AG04449 (cell line): ENCODE results near the gene COMTD1.

Source experiments
- CTCF ChIA-PET: fragments of 350-600 bp; formaldehyde crosslinking; extraction: SDS; loops from one replicate; lab custom pipeline; 2021; ENCODE audit warnings: antibody characterized with exemption; lab: Yijun Ruan, JAX
- POLR2A ChIA-PET: fragments of 400-600, 350-600 bp; formaldehyde crosslinking; extraction: SDS; loops from one replicate; lab custom pipeline; 2020; ENCODE audit warnings: antibody characterized with exemption, inconsistent platforms; lab: Yijun Ruan, JAX
- DNase-seq: peaks from one replicate; pipeline ENCODE4 v3.0.0-alpha.2; 2010; ENCODE audit warnings: low read depth, low spot score
- H3K4me3 ChIP-seq: 2 replicates; pipeline ENCODE4 v1.5.1; 2011; ENCODE audit warnings: low read depth, mild to moderate bottlenecking, control low read depth, low read length
- CTCF ChIP-seq: IDR thresholded peaks from one replicate; pipeline ENCODE4 v1.5.1; 2011; ENCODE audit warnings: mild to moderate bottlenecking, moderate library complexity, low read length, control low read depth, inconsistent platforms; ENCODE audit not compliant: insufficient read depth; ENCODE audit errors: missing control alignments

COMTD1 gene

GRCh38 chr10:75247797-75248196 lies 12.0 kb upstream of the COMTD1 start:
- TF ChIP-seq CTCF = no peak
- ChIA-PET CTCF (interaction anchor here (1.2 to 6.3 kb wide), 4 partner anchors 11 to 149 kb away, joined by 3 to 56 read pairs (median 4); partner anchors contain the start of genes COMTD1 and SAMD8), POLR2A (no interaction called here)
- H3K4me3 ChIP-seq = no peak overlapping the region
- no peak for DNase-seq

- no peak for TF ChIP-seq CTCF
- POLR2A ChIA-PET = no interaction called here
- H3K4me3 ChIP-seq = no peak overlapping the region
- DNase-seq = no peak
- CTCF ChIA-PET = interaction anchor here (0.9 to 6.3 kb wide), 5 partner anchors 9 to 150 kb away, joined by 3 to 56 read pairs (median 4); partner anchors contain the start of gene COMTD1
These were observed 10.7 kb upstream of the COMTD1 start for GRCh38 chr10:75246506-75246905.

- H3K4me3 ChIP-seq = no peak overlapping the region
- ChIA-PET CTCF (interaction anchor here (1.9 to 6.3 kb wide), 3 partner anchors 8 to 151 kb away, joined by 4 to 56 read pairs (median 11); partner anchors contain the start of gene COMTD1), POLR2A (no interaction called here)
- DNase-seq = no peak
- TF ChIP-seq CTCF = no peak
These were observed 9.8 kb upstream of the COMTD1 start for GRCh38 chr10:75245354-75246250.

DNA sequence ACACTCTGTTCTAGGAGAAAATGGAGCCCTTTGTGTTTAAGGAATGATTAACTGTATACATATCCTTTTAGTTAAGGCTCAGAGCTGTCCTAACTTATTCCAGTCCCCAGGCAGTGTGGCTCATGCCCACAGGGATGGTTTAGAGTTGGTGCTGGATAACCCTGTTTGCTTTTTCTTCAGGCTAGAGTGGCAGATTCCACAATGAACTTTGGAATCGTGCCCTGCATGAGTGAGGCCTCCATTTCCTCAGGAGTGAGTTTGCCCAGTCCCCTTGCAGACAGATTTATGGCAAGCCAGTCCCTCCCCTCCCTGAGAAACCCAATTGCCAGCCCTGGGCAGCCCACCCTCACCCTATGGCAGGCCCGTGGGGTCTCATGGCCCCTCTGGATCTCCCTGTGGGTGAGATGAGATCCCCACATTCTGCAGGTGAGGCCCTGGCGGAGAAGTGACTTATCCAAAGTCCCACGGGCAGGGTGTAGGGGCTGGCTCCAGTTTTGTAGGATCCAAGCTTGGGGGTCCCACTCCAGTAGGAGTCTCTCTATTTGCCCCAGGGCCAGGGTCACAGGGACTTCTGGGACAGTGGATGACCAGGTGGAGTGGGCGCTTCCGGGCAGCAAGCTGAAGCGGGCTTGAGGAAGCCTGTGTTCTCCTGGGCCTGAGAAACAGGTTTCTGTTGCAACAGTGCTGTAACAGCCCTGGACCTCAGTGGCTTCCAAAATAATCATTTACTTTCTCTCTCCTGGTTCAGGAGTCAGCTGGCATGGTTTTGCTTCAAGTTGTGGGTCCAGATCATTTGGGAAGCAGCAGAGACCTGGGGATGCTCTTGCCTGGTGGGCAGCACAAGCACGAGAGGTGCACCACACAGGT lies 9.0 kb upstream of the COMTD1 start:
- ChIA-PET POLR2A (no interaction called here), CTCF (interaction anchor here (6.3 kb wide), 1 partner anchor 7 kb away, joined by 56 read pairs; the partner anchor contains the start of gene COMTD1)
- no peak for DNase-seq
- no peak overlapping the region for H3K4me3 ChIP-seq
- TF ChIP-seq CTCF = no peak

GRCh38 chr10:75243426-75243825 lies 7.7 kb upstream of the COMTD1 start:
- TF ChIP-seq CTCF = no peak
- POLR2A ChIA-PET = no interaction called here
- CTCF ChIA-PET = interaction anchor here (1.0 kb wide), 1 partner anchor 56 kb away, joined by 4 read pairs; no protein-coding TSS in a partner anchor
- DNase-seq = no peak
- no peak overlapping the region for H3K4me3 ChIP-seq
